KG1 (cell line): ENCODE data around the gene ZC3H10.
"Not testable (repeated sequence)": the region's sequence is repeated elsewhere in the genome, so short reads cannot be mapped to it uniquely, and the experiment has no call there.

Source experiments
- DNase-seq: peaks from one replicate; lab custom pipeline; 2025; lab: John Stamatoyannopoulos, UW

The ZC3H10 gene

DNA sequence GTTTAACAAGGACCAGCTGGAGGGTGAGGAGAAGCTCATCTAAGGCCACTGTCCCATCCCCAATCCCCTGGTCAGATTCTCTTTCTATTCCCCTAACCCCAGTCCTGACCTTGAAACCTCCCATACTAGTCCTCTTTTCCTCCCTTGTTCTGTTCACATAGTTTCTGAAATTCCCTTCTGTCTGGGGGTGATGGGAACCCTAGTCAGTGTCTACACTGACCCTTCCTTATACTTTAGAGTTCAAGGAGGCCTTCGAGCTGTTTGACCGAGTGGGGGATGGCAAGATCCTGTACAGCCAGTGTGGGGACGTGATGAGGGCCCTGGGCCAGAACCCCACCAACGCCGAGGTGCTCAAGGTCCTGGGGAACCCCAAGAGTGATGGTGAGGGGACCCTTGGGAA lies 36.8 kb downstream of the ZC3H10 start:
- DNase-seq = no peak

DNA sequence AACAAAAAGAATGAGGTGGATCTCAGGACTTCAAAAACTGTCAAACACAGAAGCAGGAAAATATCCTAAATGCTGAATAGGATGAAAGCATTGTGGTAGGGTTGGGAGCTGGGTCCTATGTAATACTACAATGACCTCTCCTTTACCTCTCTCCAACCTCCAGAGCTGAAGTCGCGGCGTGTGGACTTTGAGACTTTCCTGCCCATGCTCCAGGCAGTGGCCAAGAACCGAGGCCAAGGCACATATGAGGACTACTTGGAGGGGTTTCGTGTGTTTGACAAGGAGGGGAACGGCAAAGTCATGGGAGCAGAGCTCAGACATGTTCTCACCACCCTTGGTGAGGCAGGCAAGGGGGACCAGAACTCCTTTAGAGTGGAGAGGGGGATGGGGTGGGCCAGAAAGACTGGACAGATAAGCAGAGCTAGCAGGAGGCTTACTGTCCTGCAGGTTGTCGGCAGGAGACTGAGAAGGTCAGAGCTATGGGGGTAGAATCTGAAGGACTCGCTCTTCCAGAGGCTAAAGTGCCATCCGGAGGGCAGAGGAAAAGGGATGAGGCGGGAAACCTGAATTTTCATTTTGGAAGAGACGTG lies 37.3 kb downstream of the ZC3H10 start:
- no peak for DNase-seq

DNA sequence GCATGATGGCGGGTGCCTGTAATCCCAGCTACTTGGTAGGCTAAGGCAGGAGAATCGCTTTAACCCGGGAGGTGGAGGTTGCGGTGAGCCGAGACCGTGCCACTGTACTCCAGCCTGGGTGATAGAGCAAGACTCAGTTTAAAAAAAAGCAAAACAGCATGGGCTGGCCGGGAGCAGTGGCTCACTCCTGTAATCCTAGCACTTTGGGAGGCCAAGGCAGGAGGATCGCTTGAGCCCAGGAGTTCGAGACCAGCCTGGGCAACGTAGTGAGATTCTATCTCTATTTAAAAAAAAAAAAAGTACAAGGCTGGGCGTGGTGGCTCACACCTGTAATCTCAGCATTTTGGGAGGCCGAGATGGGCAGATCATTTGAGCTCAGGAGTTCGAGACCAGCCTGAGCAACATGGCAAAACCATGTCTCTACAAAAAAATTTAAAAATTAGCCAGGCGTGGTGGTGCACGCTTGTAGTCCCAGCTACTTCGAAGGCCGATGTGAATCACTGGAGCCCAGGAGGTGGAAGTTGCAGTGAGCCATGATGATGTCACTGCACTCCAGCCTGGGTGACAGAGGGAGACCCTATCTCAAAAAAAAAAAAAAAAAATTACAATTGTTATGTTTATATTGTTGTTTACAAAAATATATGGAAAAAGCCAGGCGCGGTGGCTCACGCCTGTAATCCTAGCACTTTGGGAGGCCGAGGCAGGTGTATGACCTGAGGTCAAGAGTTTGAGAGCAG lies 38.6 kb downstream of the ZC3H10 start:
- DNase-seq = not testable (repeated sequence)

DNA sequence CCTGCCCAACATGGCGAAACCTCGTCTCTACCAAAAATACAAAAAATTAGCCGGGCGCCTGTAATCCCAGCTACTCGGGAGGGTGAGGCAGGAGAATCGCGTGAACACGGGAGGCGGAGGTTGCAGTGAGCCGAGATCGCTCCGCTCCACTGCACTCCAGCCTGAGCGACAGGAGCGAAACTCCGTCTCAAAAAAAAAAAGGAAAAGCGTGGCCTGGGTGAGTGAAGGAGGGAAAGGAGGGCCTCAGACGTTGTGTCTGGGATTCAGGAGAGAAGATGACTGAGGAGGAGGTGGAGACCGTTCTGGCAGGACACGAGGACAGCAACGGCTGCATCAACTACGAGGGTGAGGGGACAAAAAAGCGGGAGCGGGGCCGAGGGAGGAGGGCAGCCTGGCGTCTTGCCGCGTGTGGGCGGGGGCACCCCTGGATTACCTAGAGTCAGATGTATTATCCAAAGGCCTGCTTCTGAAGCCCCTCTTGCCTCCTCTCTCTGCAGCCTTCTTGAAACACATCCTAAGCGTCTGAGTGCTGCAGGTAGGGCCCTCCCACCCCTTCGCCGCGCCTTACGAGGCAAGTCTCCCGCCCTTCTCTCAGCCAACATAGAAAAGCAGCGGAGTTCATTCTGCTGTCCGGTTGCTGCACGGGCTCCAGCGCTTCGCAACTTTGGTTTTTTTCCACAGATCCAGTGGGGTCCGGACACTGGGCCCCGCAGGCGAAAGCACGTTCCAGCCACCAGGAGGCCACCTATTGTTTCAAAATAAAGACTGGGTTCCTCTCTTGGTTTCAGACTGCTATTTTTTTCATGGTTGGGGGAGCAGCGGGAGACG lies 39.3 kb downstream of the ZC3H10 start:
- no peak for DNase-seq

DNA sequence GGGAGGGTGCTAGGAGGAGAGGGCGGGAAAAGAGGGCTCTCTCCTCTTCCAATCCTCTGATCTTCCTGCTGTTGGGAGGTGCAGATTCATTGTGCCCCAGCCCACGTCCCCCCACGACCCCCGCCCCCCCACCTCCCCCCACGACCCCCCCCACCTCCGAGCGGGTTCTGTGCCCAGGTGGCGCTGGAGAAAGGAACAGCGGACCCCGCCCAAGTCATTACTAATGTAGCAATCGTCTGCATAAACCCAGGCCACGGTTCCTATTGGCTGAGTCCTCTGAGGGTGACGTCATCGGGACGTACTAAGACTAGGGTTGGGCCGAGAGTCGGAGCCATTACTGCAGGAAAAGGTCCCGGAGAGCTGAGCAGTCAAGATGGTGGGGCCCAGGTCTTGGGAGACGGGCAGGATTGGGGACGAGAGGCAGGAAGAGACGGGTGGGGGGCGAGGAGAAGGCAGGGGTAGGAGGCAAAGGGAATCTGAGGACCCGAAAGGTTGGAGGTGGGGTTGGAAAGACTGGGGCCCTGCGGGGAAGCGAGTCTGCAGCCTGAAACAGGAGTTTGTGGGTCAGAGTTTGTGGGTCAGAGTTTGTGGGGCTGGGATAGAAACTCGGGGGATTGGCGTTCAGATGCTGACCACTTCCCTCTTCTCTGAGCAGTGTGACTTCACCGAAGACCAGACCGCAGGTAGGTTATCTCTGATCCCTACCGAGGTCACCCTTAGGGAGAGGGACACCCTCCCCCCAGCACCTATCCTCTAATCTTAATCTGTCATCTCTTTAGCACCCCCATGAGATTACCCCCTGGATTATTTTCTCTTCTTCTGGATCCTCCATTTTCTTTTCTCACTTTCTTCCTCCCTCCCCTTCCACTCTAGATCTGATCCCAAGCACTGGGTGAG lies 40.2 kb downstream of the ZC3H10 start, which contains the start of gene MYL6:
Gene MYL6, plus strand, starts transcription at position 331 of the 897 bp plus-strand sequence. Its CDS starts 43 bp downstream, at position 374.
- peak; percentile 44 for DNase-seq

DNA sequence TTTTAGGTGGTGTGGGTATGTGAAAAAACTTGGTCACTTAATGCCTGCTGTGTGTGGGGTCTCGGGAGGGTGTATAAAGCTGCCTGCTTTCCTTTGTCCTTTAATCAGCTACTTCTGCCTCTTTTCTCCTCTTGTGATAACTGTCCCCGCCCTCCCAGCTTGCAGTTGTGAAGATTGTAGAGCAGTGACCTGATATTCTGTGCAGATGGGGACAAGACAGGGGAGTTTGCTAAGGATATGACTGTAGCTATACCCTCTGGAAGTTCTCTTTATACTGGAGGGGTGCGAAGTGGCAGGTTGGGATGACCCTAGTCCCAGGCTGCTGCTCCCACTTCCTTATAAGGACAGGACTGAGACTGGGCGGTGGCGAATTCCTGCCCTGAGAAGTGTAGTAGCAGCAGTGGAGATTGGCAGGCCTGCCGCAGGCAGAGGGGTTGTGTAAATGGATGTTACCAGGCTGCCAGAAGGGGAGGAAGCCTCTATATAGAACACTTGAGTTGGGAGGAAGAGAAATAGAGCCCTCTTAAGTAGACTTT lies 40.9 kb downstream of the ZC3H10 start:
- DNase-seq = no peak

DNA sequence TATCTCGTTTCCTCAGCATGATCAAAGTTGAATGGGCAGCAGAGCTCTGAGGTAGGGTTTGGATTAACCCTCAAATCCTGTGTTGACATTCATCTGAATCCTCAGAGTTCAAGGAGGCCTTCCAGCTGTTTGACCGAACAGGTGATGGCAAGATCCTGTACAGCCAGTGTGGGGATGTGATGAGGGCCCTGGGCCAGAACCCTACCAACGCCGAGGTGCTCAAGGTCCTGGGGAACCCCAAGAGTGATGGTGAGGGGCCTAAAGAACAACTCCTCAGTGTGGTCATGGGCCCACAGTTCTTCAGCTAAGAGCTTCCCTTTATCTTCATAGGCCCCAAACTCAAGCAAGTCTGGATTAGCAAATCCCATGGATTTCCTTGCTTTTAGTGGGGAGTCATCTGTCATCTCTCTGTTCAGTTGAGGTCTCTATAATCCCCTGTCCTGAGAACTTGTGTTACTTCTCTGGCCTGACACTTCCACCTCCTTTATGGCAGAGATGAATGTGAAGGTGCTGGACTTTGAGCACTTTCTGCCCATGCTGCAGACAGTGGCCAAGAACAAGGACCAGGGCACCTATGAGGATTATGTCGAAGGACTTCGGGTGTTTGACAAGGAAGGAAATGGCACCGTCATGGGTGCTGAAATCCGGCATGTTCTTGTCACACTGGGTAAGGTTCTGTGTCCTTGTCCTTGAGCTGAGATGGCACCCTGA lies 41.6 kb downstream of the ZC3H10 start:
- DNase-seq = no peak

DNA sequence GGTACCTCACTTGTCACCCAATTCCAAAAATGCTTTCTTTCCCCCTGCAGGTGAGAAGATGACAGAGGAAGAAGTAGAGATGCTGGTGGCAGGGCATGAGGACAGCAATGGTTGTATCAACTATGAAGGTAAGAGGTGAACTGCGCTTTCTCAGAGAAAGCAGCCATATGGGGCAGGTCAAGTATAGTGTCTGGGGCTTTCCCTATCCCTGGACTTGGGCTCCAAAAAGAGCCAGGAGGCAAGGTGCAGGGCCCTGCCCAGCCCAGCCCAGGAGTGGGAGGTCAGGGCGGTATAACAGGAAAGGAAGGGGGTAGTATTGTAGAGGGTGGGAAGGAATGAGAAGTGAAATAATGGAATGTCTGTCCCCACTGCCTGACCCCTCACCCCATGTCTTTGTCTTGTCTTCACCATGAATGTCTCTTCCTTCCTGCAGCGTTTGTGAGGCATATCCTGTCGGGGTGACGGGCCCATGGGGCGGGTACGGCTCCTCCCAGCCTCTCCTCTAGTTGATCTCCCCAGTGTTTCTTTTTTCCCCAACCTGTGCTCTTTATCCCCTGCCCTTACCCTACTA lies 42.2 kb downstream of the ZC3H10 start:
- DNase-seq = no peak

DNA sequence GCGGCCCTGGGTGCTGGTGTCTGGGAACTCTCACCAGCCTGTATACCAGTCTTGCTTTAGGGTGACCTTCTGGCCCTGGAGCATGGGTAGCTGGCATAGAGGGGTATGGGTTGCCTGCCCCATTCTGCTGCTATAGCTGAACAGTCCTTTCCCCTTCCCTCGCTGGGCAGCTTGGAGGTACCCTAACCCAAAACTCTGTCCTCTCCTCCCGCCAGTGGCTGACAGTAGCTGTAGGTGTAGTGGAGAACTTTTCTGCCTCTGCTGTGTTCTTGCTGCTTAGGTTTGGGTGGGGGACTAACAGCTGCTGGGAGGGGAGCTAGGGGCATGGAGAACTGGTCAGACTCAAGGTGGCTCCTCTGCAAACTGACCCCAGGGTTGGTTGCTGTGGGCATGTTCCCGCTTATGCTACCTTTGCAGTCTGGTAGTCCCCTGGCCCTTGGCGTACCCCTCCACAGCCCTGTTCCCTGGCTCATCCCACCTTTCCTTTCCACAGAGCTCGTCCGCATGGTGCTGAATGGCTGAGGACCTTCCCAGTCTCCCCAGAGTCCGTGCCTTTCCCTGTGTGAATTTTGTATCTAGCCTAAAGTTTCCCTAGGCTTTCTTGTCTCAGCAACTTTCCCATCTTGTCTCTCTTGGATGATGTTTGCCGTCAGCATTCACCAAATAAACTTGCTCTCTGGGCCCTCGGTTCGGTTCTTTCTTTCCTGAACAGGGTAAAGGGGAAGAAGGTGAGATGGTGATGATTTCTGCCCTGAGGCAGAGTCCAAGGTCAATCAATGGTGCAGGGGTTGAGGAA lies 43.0 kb downstream of the ZC3H10 start:
- DNase-seq = no peak

DNA sequence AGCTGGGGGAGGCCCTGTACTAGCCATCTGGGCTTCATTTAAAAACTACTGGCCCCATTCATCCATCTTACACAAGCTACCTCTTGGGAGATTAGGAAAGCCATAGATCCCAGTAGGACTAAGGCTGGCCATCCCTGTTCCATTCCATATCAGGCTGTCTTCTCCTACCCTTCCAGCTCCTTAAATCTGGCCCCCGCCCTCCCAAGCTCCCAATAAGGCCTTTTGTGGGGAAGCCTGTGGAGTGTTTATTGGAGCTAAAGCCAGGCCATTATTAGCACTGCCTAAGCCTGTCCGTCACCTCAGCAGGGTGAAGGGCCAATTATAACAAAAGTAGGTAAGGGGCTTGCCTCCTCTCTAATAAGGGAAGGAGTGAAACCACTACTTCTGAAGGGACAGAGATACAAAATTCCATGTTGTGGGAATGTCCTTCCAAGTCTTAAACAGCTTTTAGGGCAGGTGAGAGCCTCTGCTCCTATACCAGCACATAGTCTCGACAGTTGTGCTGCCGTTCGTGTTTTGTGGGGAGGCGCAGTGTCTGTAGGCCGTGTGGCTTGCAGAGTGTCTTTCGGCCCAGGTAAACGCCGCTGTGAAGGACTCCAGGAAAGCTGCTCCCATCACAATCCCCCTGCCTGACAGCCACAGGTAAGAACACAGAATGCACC lies 43.8 kb downstream of the ZC3H10 start:
- DNase-seq = no peak

DNA sequence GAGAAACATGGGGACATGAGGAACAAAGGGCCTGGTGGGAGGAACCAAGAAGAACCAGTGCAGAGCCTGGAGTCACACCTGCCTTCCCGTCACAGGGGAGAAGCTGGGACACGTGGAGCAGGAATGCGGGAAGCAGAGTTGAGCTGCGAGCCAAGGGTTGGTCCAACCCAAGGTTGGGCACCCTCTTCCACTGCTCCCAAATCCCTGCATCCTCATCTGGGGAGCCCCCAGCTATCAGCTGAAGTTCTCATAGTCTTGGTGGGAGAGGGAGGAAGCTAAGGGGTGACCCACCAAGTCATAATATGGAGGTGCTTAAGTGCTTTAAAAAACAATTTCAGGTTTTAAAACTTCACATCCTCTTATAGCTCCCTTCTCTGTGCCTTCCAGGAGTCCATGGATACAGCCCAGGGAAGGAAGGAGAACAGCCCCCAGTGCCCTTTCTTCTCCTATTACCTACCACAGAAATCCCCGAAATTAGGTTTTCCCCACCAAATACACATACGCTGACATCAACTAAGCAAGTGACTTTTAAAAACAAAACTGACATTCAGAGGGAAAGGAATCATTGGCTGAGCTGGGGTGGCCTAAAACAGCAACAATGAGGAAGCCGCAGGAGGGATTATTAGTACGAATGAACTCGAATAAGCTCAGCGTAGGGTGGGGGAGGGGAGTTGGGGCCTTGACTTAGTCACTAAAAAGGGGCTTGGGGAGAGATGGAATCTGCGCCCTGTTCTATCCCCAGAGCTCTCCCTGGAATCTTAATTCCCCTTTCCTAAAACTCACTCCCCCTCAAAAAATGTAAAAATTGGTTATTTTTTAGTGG lies 44.6 kb downstream of the ZC3H10 start:
- no peak for DNase-seq

DNA sequence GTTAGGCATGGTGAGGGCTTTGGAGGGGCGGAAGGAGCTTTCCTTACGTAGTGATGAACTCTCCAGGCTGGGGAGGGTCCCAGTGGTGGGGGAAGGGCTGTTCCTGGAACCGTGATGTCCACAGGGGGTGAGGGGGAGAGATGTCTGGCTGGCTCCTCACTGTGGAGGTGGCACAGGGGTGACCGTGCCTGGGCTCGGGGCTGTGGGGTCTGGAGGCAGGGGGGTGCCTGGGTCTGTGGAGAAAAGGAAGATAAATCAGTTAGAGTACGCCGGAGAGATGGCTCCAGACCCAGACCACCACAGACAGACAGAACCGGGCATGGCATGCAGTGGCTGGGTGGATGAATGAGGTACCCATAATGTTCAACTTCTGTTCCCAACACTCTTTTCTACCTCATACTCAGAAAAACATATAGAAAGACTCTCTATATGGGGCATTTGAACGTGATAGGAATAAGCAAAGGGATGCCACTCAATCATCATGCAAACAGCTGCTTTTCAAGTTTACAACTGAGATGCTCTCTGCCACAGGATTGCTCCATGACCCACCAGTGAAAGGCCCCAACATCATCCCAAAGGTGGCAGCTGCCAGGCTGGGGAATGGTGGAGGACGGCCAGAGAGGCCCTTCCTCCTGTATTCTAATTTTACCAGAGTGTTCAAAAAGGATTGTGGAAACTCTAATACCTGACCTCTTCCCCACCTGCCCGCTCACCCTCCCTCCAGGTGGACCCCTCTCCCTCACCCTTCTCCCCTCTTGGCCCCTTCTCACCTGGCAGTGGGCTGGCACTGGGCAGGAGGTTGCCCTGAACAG lies 45.7 kb downstream of the ZC3H10 start:
- DNase-seq = no peak

DNA sequence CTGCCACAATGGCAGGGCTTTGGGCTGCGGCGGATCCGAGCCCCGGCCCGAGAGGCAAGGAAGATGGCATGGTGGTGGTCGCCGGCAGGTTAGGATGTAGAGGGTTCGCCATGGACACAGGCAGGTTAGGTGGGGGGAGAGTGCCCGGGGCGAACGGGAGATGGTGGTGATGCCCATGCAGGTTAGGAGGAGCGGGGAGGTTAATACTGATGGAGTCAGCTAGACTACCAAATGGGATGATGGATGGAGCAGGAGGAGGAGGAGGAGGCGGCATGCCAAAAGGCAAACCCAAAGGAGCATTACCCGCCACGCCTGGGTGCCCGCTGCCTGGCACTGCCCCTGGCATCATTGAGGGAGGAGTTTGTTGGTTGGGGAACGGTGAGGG lies 46.3 kb downstream of the ZC3H10 start:
- no peak for DNase-seq

DNA sequence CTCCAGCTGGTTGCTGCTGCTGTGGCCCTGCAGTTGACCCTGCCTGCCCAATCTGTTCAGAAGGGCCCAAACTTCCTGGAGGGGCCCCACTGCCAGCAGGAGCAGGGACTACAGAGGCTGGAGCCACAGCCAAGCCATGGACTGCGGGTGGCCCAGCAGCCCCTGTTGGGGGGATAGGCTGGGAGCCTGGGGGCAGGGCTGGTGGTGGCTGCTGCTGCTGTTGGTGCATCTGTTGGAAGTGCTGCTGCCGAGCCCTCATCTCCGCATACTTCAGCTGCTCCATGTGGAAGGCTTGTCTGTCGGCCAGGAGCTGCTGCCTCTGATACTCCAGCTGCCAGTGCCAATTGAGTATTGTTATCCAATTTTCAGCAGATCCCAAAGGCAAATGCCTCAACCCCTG lies 47.3 kb downstream of the ZC3H10 start:
- no peak for DNase-seq

DNA sequence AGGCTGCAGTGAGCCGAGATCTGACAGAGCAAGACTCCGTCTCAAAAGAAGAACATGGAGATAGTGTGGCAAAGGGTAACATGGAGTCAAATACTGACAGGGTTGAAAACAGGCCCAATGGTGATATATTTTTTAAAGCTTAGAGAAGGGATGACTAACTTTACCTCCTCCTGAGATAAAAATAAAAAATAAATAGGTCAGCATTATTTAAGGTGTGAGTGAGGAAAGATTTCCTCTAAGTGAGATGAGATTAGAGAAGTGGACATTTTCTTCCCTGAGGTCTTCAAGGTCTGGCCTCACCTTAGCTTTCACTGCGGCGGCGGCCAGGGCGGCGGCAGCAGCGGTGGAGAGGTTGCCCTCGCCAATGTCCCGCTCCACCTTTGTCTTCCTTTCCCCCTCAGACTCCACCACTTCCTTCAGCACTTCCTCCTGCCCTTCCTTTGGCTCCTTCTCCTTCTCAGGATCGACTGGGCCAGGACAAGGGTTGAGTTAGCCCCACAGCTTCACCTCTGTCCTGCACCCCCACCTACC lies 51.2 kb downstream of the ZC3H10 start:
- no peak for DNase-seq

DNA sequence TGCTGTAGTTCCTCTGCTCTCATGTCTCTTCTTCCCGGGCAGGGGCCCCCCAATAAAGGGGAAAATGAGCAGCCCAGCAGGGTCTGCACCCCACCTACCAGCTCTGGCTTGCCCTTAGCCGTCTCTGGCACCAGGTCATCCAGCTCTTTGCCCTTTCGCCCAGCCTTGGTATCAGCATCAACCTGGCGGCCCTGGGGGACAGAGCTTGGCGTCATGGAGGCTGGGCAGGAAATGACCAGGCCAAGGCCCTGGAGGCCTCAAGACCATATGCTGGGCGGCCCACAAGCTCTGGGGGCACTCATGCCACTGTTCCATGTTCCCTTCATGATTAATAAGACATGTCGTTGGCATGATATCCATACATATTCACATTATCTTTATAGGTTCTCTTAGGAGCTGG lies 54.8 kb downstream of the ZC3H10 start:
- DNase-seq = no peak
